Posterior cingulate gyrus (tissue), 11 donors: ENCODE data around the gene GRIK4.
"Not testable (repeated sequence)": the region's sequence is repeated elsewhere in the genome, so short reads cannot be mapped to it uniquely, and the experiment has no call there.

Experiments used
- DNase-seq, 10 donors: peaks; one replicate each; pipeline versions ENCODE4 v3.0.0 to v3.0.0-alpha.2; 2020 to 2021; ENCODE audit warnings: mixed read lengths in 3 of 10
- intact Hi-C: fragments of 100-400 bp; cut with DNase I; formaldehyde crosslinking; loops from one replicate; pipeline ENCODE4 v1.15.1; 2023

Gene GRIK4, protein sequence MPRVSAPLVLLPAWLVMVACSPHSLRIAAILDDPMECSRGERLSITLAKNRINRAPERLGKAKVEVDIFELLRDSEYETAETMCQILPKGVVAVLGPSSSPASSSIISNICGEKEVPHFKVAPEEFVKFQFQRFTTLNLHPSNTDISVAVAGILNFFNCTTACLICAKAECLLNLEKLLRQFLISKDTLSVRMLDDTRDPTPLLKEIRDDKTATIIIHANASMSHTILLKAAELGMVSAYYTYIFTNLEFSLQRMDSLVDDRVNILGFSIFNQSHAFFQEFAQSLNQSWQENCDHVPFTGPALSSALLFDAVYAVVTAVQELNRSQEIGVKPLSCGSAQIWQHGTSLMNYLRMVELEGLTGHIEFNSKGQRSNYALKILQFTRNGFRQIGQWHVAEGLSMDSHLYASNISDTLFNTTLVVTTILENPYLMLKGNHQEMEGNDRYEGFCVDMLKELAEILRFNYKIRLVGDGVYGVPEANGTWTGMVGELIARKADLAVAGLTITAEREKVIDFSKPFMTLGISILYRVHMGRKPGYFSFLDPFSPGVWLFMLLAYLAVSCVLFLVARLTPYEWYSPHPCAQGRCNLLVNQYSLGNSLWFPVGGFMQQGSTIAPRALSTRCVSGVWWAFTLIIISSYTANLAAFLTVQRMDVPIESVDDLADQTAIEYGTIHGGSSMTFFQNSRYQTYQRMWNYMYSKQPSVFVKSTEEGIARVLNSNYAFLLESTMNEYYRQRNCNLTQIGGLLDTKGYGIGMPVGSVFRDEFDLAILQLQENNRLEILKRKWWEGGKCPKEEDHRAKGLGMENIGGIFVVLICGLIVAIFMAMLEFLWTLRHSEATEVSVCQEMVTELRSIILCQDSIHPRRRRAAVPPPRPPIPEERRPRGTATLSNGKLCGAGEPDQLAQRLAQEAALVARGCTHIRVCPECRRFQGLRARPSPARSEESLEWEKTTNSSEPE

DNA sequence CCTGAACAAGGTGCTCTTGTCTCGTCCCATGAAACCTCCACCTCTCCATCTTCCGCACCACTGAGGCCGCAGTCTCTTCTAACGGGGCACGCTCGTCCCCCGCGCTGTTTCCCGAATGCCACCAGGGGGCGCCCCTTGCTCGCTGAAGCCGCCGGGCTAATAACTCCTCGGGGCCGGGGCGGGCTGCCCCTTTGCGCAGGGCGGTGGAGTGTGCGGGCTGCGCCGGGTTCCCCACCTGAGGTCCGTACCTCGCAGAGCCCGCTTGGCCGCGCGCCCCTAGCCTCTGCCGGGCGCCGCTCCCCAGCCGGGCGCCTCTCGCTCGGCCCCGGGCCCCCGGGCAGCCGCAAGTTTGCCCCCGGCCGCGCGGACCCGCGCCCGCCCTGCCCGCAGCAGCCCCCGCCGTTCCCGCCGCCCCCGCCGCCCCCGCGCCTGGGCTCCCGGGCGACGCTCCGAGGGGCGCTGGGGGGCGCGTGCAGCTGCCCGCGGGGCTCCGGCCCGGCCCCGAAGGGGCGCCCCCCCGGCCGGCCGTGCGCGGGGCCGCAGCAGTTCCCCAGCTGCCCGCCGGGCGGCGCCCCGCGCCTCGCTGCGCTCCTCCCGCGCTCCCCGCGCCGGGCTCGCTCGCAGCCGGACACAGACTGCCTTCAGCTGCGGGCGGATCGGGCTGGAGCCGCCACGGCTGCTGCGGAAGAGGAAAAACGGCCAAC lies at the start of gene GRIK4:
Gene GRIK4, plus strand, starts transcription at position 633 of the 704 bp plus-strand sequence. CDS start 148,571 bp downstream, outside the sequence.
- intact Hi-C loops: loop anchor here (1.0 to 5.0 kb wide), 7 partner anchors 56 to 681 kb away; no protein-coding TSS in a partner anchor
- DNase-seq: peak; percentile 78 to 98 (median 92)

GRCh38 chr11:120462825-120463224 lies 48.7 kb upstream of the GRIK4 start:
- intact Hi-C loops: no loop called here
- DNase-seq: no peak

DNA sequence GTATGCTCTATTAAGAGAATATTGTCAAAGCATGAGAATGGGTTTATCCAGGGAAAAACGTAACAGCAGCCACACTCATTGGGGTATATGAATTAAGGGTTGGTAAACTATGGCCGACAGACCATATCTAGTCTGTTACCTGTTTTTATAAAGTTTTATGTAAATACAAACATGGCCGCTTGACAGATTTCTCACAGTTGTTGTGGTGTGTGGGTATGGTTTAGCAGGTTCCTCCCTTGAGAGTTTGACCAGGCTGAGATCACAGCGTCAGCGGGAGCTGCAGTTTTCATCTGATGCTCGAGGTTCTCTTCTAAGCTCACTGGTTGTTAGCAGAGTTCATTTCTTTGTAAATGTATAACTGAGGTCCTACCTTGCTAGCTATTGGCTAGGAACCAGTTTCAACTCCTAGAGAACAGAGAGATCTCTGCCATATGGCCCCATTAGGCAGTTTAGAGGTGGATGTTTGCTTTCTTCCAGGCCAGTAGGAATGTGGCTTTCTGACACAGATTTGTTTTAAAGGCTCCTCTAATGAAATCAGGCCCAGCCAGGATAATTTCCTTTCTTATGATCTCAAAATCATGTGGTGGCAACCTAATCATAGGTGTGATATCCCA lies 45.5 kb upstream of the GRIK4 start:
- intact Hi-C loops: no loop called here

GRCh38 chr11:120467627-120468026 lies 43.9 kb upstream of the GRIK4 start:
- DNase-seq: no peak
- intact Hi-C loops: no loop called here

More for the DNA sequence above, 45.5 kb upstream of the GRIK4 start:
- DNase-seq: no peak

DNA sequence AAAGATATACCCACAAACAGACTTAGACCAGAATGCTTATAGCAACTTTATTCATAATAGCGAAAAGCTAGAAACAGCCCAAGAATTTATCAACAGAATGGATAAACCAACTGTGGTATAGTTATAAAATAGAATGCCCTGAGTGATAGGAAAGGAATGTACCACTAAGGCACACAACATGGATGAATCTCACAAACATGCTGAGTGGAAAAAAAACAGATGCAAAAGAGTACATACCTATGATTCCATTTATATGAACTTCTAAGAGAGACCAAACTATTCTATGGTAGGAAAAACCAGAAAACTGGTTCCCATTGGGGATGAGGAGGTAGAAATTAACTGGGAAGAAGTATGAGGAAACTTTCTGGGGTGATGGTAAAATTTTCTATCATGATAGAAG lies 40.4 kb upstream of the GRIK4 start:
- intact Hi-C loops: no loop called here
- no peak for DNase-seq

DNA sequence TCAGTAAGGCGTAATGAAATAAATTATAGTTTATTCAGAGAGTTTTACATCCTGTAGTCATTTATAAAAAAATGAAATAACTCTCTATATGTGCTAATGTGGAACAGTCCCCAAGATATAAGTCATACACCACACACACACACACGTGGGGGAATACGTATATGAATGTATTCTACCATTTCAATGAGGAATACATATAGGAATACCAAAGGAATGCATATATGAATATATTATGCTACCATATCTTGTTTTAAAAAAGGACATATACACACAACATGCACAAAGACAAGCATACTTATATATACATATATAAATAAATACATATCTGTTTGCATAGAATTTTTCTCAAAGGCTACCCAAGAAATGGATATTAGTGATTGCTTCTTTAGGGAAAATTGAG lies 39.6 kb upstream of the GRIK4 start:
- no peak for DNase-seq
- intact Hi-C loops: no loop called here

DNA sequence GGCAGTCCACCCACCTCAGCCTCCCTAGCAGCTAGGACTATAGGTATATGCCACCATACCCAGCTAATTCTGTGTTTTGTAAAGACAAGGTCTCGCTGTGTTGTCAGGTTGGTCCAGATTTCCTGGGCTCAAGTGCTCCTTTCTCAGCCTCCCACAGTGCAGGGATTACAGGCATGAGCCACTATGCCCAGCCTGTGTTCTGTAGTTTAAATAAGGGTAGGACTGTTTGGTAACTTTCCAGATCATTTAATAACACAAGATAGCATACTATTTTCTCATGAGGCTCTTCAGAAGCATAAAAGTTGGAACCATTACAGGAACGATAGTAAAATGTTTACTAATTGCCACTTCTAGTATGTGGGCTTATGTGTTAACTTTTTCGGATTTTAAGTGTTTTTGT lies 38.0 kb upstream of the GRIK4 start:
- DNase-seq: no peak
- intact Hi-C loops: no loop called here

- no peak for DNase-seq
- intact Hi-C loops: no loop called here
Measured at GRCh38 chr11:120482149-120482548, 29.4 kb upstream of the GRIK4 start.

GRCh38 chr11:120484722-120485121 lies 26.8 kb upstream of the GRIK4 start:
- intact Hi-C loops: no loop called here
- no peak for DNase-seq

DNA sequence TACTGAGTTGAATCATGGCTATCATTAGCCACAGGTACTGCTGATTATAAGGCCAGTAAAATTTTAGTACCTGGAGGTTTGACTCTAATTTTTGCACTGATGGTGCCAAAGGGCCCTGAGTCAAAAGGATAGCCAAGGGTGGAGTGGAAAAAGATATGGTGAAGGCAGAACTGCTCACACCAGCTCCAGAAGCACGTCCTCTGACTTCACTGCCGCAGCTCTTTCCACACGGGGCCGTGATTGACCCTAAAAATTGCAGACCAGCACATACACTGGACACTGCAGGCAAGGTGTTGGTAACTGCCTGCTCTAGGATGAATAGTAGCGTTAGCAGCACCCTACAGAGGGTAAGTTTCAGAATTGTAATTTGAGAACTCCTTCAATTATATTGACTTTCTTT lies 25.4 kb upstream of the GRIK4 start:
- intact Hi-C loops: no loop called here
- no peak for DNase-seq

GRCh38 chr11:120489799-120490198 lies 21.7 kb upstream of the GRIK4 start:
- intact Hi-C loops: no loop called here
- DNase-seq: no peak

DNA sequence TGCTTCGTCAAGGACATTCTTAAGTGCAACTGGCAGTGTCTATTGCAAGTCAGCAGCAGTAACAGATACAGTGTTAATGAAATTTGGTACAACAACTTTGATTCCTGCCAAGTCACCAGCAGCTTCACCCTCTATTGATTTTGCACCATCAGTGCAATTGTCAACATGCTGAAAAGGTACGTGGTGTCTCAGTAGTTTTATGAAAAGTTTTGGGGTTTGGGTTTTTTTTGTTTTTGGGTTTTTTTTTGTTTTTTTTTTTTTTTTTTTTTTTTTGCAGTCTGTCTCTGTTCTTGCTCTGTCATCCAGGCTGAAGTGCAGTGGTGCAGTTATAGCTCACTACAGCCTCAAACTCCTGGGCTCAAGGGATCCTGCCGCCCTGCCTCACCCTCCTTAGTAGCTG lies 19.1 kb upstream of the GRIK4 start:
- intact Hi-C loops: no loop called here
- DNase-seq: no peak

- intact Hi-C loops: no loop called here
- DNase-seq: no peak
Measured at GRCh38 chr11:120494595-120494994, 17.0 kb upstream of the GRIK4 start.

DNA sequence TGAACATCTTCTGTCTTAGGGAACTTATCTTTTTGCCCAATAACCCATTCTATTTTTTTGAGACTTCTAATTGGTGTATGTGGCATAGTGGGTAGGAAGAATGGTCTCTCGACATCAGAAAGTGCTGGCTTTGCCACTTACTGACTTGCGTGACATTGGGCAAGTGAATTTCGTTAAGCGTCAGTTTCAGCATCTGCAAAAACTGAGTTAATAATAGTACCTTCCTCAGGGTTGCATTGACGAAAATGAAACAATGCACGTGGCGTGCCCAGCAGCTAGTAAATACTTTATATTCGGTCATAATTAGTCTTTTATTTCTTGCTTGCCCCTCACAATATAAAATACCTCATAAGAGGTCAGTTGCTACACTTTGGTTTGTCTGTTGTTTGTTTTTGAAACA lies 12.5 kb upstream of the GRIK4 start:
- no peak for DNase-seq
- intact Hi-C loops: no loop called here

- intact Hi-C loops: no loop called here
- DNase-seq: no peak
Measured at GRCh38 chr11:120499859-120500258, 11.7 kb upstream of the GRIK4 start.

- DNase-seq: peak in 1 of 10 donors; percentile 69
- intact Hi-C loops: no loop called here
Measured at GRCh38 chr11:120500414-120501071, 11.0 kb upstream of the GRIK4 start.

DNA sequence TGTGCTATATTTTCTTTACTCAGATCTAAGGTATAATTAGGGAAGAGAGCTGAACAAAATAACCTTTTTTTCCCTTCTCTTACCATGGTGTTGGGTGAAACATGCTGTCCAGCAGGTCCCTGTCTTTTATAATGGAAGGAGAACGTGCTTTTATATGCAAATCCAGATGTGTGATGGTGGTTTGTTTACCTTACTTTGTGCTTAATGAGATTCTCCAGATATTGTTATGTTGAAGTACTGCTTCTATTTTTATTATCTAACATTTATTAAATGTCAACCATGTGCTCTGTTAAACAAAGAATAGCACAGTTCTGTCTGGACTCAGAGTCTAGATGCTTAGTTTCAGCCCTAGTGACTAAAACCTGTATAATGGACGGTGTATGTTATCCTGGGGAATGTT lies 10.1 kb upstream of the GRIK4 start:
- intact Hi-C loops: no loop called here

GRCh38 chr11:120501976-120502755 lies 9.4 kb upstream of the GRIK4 start:
- DNase-seq: no peak
- intact Hi-C loops: no loop called here

More for the DNA sequence above, 10.1 kb upstream of the GRIK4 start:
- DNase-seq: no peak

GRCh38 chr11:120503529-120503928 lies 8.0 kb upstream of the GRIK4 start:
- intact Hi-C loops, DNase-seq: not testable (repeated sequence)
